SK-N-SH treated with all-trans-retinoic acid at 6 μM for 48 hours (cell line): ENCODE results near the gene CTU1.

Experiments used
- ATAC-seq: fragments of 200-7000 bp; cut with Tn5 transposase; 3 replicates; pipeline ENCODE4 v1.9.1; 2020; ENCODE audit warnings: mild to moderate bottlenecking, moderate library complexity
- ARNTL ChIP-seq: fragments of 450-650 bp; formaldehyde crosslinking; IDR thresholded peaks from 2 replicates; pipeline ENCODE4 v1.5.0; 2020; ENCODE audit warnings: low read depth, mild to moderate bottlenecking, moderate library complexity, borderline replicate concordance
- BACH2 ChIP-seq: fragments of 250-450 bp; sonication (Bioruptor Pico); IDR thresholded peaks from 2 replicates; pipeline ENCODE4 v1.9.0; 2021; ENCODE audit warnings: mild to moderate bottlenecking, borderline replicate concordance
- CSDC2 ChIP-seq: fragments of 250-450 bp; sonication (Bioruptor Pico); IDR thresholded peaks from 2 replicates; pipeline ENCODE4 v1.5.0; 2020; ENCODE audit warnings: mild to moderate bottlenecking, moderate library complexity
- ESRRG ChIP-seq: fragments of 250-450 bp; sonication (Bioruptor Pico); IDR thresholded peaks from 2 replicates; pipeline ENCODE4 v1.6.1; 2021; ENCODE audit warnings: mild to moderate bottlenecking
- GLIS3 ChIP-seq: fragments of 250-450 bp; sonication (Bioruptor Pico); IDR thresholded peaks from 2 replicates; pipeline ENCODE4 v1.5.0; 2020; ENCODE audit warnings: mild to moderate bottlenecking, moderate library complexity
- ISL1 ChIP-seq: fragments of 250-450 bp; sonication (Bioruptor Pico); IDR thresholded peaks from 2 replicates; pipeline ENCODE4 v2.1.2; 2022; ENCODE audit warnings: mild to moderate bottlenecking, moderate library complexity
- OSR1 ChIP-seq: fragments of 250-450 bp; sonication (Bioruptor Pico); IDR thresholded peaks from 2 replicates; pipeline ENCODE4 v1.8.0; 2022; ENCODE audit warnings: moderate library complexity, mild to moderate bottlenecking, inconsistent platforms
- PATZ1 ChIP-seq: fragments of 250-450 bp; sonication (Bioruptor Pico); IDR thresholded peaks from 2 replicates; pipeline ENCODE4 v1.8.0; 2020; ENCODE audit warnings: mild to moderate bottlenecking, moderate library complexity, borderline replicate concordance
- POU6F1 ChIP-seq: fragments of 250-450 bp; sonication (Bioruptor Pico); IDR thresholded peaks from 2 replicates; pipeline ENCODE4 v1.8.0; 2021; ENCODE audit warnings: low read depth, mild to moderate bottlenecking, moderate library complexity, borderline replicate concordance
- PPARA ChIP-seq: fragments of 250-450 bp; sonication (Bioruptor Pico); IDR thresholded peaks from 2 replicates; pipeline ENCODE4 v1.5.0; 2020; ENCODE audit warnings: mild to moderate bottlenecking, borderline replicate concordance
- RARB ChIP-seq: fragments of 250-450 bp; sonication (Bioruptor Pico); IDR thresholded peaks from 2 replicates; pipeline ENCODE4 v1.8.0; 2021; ENCODE audit warnings: mild to moderate bottlenecking, moderate library complexity
- SNAI2 ChIP-seq: fragments of 250-450 bp; sonication (Bioruptor Pico); IDR thresholded peaks from 2 replicates; pipeline ENCODE4 v1.5.0; 2020; ENCODE audit warnings: mild to moderate bottlenecking, moderate library complexity
- TCF4 ChIP-seq: fragments of 250-450 bp; sonication (Bioruptor Pico); IDR thresholded peaks from 2 replicates; pipeline ENCODE4 v1.8.0; 2021; ENCODE audit warnings: mild to moderate bottlenecking, moderate library complexity, borderline replicate concordance
- TOX ChIP-seq: fragments of 250-450 bp; sonication (Bioruptor Pico); IDR thresholded peaks from 2 replicates; pipeline ENCODE4 v1.8.0; 2021; ENCODE audit warnings: mild to moderate bottlenecking, moderate library complexity, borderline replicate concordance
- TSHZ2 ChIP-seq: fragments of 250-450 bp; sonication (Bioruptor Pico); IDR thresholded peaks from 2 replicates; pipeline ENCODE4 v1.5.0; 2020; ENCODE audit warnings: mild to moderate bottlenecking, moderate library complexity
- ZC3H10 ChIP-seq: fragments of 250-450 bp; sonication (Bioruptor Pico); IDR thresholded peaks from 2 replicates; pipeline ENCODE4 v1.5.1; 2021; ENCODE audit warnings: mild to moderate bottlenecking, moderate library complexity
- ZFP3 ChIP-seq: fragments of 250-450 bp; sonication (Bioruptor Pico); IDR thresholded peaks from 2 replicates; pipeline ENCODE4 v1.5.0; 2020; ENCODE audit warnings: mild to moderate bottlenecking, moderate library complexity
- ZFP30 ChIP-seq: fragments of 450-650 bp; formaldehyde crosslinking; IDR thresholded peaks from 2 replicates; pipeline ENCODE4 v1.5.0; 2022; ENCODE audit warnings: mild to moderate bottlenecking, moderate library complexity
- ZNF565 ChIP-seq: fragments of 450-650 bp; formaldehyde crosslinking; conservative IDR thresholded peaks from 2 replicates; pipeline ENCODE4 v1.5.0; 2020; ENCODE audit warnings: low read depth, mild to moderate bottlenecking, moderate library complexity
- ZNF70 ChIP-seq: fragments of 450-650 bp; formaldehyde crosslinking; IDR thresholded peaks from 2 replicates; pipeline ENCODE4 v1.5.0; 2020; ENCODE audit warnings: mild to moderate bottlenecking, moderate library complexity
- ZNF8 ChIP-seq: fragments of 450-650 bp; formaldehyde crosslinking; IDR thresholded peaks from 2 replicates; pipeline ENCODE4 v1.5.0; 2020; ENCODE audit warnings: mild to moderate bottlenecking, moderate library complexity
- TF ChIP-seq, protein P1 (sequence below): fragments of 250-450 bp; sonication (Bioruptor Pico); IDR thresholded peaks from 2 replicates; pipeline ENCODE4 v1.5.1; 2020; ENCODE audit warnings: low read depth, mild to moderate bottlenecking, moderate library complexity

Gene CTU1

GRCh38 chr19:51108066-51108804, at the start of gene CTU1:
Gene CTU1 (minus strand): TSS chr19:51108409. CDS start chr19:51104569, 3,840 bp downstream.
- TF ChIP-seq SNAI2 (CRISPR knock-in tag) = no peak
- TF ChIP-seq GLIS3 = no peak
- no peak for TF ChIP-seq POU6F1 (CRISPR knock-in tag)
- no peak for TF ChIP-seq ZNF565 (CRISPR knock-in tag)
- TF ChIP-seq CSDC2 (CRISPR knock-in tag) = no peak
- TF ChIP-seq, protein P1, sequence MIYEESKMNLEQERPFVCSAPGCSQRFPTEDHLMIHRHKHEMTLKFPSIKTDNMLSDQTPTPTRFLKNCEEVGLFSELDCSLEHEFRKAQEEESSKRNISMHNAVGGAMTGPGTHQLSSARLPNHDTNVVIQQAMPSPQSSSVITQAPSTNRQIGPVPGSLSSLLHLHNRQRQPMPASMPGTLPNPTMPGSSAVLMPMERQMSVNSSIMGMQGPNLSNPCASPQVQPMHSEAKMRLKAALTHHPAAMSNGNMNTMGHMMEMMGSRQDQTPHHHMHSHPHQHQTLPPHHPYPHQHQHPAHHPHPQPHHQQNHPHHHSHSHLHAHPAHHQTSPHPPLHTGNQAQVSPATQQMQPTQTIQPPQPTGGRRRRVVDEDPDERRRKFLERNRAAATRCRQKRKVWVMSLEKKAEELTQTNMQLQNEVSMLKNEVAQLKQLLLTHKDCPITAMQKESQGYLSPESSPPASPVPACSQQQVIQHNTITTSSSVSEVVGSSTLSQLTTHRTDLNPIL (CRISPR knock-in tag) = no peak
- no peak for TF ChIP-seq ISL1 (CRISPR knock-in tag)
- TF ChIP-seq BACH2 (CRISPR knock-in tag) = no peak
- no peak for TF ChIP-seq RARB
- TF ChIP-seq TCF4 (CRISPR knock-in tag) = no peak
- no peak for TF ChIP-seq ESRRG (CRISPR knock-in tag)
- no peak for TF ChIP-seq ZC3H10 (CRISPR knock-in tag)
- TF ChIP-seq PATZ1 (CRISPR knock-in tag) = no peak
- no peak for TF ChIP-seq ZNF8
- no peak for TF ChIP-seq ZFP30 (CRISPR knock-in tag)
- TF ChIP-seq TSHZ2 = no peak
- TF ChIP-seq, all 23 proteins: peak for 0
- ATAC-seq = peak; percentile 99

DNA sequence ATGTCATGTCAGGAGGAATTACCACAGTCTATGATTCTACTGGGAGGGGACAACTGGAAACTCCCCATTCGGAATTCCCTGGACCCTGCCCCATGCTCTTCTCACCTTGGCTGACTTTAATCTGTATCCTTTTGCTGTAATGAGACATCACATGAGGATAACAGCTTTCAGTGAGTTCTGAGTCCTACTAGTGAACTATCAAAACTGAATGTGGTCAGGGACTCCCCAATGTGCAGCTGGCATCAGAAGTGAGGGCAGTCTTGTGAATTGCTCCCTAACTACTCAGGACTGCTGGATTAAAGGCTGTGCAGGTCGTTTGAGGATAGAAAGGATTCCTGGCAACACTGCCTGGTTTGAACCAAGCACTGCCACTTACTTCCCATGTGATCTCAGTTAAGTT, 49.1 kb upstream of the CTU1 start:
- TF ChIP-seq ZFP30 (CRISPR knock-in tag) (no peak), OSR1 (CRISPR knock-in tag) (no peak), ZNF8 (no peak), BACH2 (CRISPR knock-in tag) (no peak), ZNF565 (CRISPR knock-in tag) (no peak), SNAI2 (CRISPR knock-in tag) (no peak), ZC3H10 (CRISPR knock-in tag) (no peak), CSDC2 (CRISPR knock-in tag) (no peak), ZFP3 (CRISPR knock-in tag) (no peak), TOX (CRISPR knock-in tag) (no peak), PPARA (CRISPR knock-in tag) (no peak), RARB (no peak), ESRRG (CRISPR knock-in tag) (no peak), GLIS3 (no peak), ZNF70 (CRISPR knock-in tag) (no peak)
- TF ChIP-seq, protein P1 (CRISPR knock-in tag) = no peak
- ATAC-seq = no peak

DNA sequence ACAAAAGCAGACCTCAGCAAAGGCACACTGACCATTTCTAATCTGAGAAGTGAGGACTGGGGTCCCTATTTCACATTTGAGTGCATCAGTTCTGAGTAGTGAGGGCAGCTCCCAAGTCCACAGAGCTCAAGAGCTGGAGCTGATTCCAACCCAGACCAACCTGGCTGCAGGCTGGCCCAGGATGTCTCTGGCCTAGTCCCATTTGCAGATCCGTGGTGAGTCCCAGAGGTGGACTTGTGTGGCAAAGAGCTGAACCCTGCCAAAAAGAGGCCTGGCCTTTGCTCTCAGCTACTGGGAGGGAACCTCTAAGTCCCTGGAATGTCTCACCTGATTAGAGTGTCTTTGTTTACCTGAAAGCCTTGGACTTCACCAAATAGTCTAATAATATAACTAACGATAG, 48.5 kb upstream of the CTU1 start:
- no peak for ATAC-seq
- TF ChIP-seq ZFP30 (CRISPR knock-in tag) (no peak), ZC3H10 (CRISPR knock-in tag) (no peak), POU6F1 (CRISPR knock-in tag) (no peak), PATZ1 (CRISPR knock-in tag) (no peak), ZNF565 (CRISPR knock-in tag) (no peak), CSDC2 (CRISPR knock-in tag) (no peak), TOX (CRISPR knock-in tag) (no peak), GLIS3 (no peak), ARNTL (CRISPR knock-in tag) (no peak)
